Renal pelvis (tissue), 12 donors: Measurements from ENCODE around the gene RSPH6A. TPM values are rescaled to one million over a fixed set of nuclear protein-coding genes. Genes with fewer than 3 reads are reported as not detected.

ENCODE experiments used
- DNase-seq: peaks from one replicate; pipeline ENCODE4 v3.0.0-alpha.2; 2013
- long read RNA-seq, 16 experiments: transcript quantifications; one replicate each; lab custom pipeline, GENCODE V29; 2026
- polyA plus RNA-seq, 3 donors: library from polyadenylated mRNA; unstranded; fragments of 120-200 nt; gene quantifications; one replicate each; pipeline ENCODE4 v1.2.1, GENCODE V29; 2013; ENCODE audit not compliant: insufficient read length in 3 of 3

RSPH6A gene
- polyA plus RNA-seq: not detected
- long read RNA-seq, donor 1: 0 reads
- long read RNA-seq, donor 2: 0 reads
- long read RNA-seq, donor 3: 0 reads
- long read RNA-seq, donor 4: 0 reads
- long read RNA-seq, donor 5: 0 reads
- long read RNA-seq, donor 6: 0 reads
- long read RNA-seq, donor 7: 0 reads
- long read RNA-seq, donor 8: 0 reads
- long read RNA-seq, donor 9: 0 reads
- long read RNA-seq, donor 10: 0 reads
- long read RNA-seq, donor 11: 0 reads
- long read RNA-seq, donor 12: 0 reads
- long read RNA-seq, donor 13: 0 reads
- long read RNA-seq, donor 14: 0 reads
- long read RNA-seq, donor 15: 0 reads
- long read RNA-seq, donor 16: 0 reads

- no peak for DNase-seq
These were observed at the start of gene RSPH6A for GRCh38 chr19:45814851-45815480. RSPH6A (minus strand) TSS chr19:45815308; CDS start chr19:45815176, 132 bp downstream.

DNA sequence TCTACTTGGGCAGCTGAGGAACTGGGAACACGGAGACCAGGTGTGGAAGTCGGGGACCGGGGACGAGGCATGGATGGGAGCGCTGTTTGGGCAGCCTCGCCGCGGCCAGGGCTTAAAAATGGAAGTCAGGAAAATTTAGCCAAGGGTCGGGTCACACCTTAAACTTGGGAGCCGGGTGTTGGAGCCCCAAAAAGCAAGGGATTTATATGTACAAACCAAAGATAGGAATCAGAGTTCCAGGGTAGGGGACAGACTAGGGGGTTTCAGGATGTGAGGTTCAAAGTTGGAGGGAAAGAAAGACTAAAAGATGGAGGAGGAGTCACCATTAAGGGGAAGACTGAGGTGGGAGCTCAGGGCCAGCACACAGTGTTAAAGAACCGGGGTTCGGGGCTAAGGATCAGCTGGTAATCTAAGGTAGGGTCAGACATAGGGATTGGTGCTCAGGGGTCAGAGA, 49.5 kb upstream of the RSPH6A start:
- no peak for DNase-seq

DNA sequence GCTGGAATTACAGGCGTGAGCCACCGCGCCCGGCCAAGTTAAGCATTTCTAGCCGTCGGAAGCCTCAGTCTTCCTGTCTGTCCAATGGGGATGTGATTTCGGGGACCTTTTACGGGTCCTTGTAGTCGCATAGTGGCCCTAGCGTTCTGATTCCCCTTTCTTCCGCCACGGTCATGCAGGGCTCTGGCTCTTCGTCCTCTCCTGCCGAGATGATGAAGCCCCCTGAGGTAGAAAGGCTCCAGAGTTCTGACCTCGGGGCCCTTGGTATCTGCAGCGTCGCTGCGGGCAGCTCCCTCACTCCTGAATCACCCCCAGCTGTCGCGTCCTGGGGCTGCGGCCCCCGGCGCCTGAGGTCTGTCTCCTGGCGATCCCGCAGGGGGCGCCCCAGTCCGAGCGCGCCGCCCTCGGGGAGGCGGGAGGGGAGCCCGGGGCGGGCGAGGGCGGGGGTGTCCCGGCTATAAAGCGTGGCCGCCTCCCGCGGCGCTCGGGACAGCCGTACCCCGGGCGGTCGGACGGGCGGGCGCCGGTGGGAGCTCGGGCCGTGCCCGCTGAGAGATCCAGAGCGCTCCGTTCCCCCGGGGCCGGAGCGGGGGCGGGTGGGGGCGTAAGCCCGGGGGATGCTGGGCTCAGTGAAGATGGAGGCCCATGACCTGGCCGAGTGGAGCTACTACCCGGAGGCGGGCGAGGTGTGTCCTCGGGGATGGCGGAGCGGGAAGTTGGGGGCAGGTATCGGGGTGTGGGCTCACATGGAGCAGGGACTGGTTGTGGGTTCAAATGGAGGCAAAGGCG, 48.9 kb upstream of the RSPH6A start, which contains the start of gene FOXA3:
TSS of gene FOXA3 (plus strand) at position 487 of the 789 bp plus-strand sequence. CDS start at position 618, 131 bp downstream.
- DNase-seq: no peak

DNA sequence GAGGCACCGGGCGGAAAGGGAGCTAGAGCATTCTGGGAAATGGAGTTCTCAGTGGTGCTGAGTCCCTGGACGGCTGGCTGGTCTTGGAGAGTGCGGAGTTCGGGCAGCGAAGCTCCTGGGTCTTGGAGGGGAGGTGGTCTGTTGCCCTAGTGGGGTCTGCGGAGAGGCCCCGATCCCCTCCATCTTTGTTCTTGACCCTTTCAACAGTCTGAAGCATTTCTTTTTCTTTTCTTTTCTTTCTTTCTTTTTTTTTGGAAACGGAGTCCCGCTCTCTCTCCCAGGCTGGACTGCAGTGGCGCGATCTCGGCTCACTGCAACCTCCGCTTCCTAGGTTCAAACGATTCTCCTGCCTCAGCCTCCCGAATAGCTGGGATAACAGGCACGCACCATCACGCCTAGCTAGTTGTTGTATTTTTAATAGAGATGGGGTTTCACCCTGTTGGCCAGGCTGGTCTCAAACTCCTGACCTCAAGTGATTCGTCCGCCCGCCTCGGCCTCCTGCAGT, 48.3 kb upstream of the RSPH6A start:
- DNase-seq: no peak

- peak; percentile 99 for DNase-seq
These were observed 47.6 kb upstream of the RSPH6A start, which contains the start of gene SYMPK for GRCh38 chr19:45862564-45863334. SYMPK (minus strand) TSS chr19:45863147; CDS start chr19:45854495, 8,652 bp downstream.

DNA sequence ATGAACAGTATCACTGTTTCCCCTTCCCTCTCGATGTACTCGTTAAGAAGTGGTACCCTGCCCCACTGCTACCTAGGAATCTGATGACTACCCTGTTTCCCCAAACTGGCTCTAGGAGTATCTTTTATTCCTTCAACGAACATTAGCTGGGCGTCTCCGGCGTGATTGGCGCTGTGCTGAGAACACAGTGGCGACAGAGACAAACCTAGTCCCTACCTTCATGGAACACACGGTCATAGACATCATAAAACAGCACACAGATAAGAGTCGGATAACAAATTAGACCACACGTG, 47.1 kb upstream of the RSPH6A start:
- DNase-seq: no peak

DNA sequence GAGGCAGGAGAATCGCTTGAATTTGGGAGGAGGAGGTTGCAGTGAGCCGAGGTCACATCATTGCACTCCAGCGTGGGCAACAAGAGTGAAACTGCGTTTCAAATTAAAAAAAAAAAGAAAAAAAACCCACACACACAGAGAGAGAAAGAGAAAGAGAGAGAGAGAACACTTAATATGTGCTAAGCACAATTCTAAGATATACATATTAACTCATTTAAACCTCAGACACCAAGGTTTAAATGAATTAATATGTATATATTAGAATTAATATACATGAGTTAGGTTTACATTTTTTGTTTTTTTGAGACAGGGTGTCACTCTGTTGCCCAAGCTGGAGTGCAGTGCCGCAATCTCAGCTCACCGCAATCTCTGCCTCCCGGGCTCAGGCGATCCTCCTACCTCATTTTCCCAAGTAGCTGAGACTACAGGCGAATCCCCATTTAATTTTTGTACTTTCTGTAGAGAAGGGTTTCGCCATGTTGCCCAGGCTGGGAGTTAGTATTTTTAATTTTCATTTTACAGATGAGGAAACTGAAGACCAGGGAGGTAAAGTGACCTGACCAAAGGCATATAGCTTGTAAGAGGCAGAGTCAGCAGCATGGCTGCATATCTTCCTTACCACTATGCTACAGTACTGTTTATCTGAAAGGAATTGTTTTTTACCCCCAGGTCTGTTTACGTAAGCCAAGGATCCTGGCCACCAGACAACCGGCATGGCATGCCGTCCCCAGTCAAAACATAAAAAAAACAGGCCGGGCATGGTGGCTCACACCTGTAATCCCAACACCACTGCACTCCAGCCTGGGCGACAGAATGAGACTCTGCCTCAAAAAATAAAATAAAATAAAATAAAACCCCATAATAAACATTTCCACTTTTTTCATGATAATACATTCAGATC, 45.5 kb upstream of the RSPH6A start:
- DNase-seq: no peak

DNA sequence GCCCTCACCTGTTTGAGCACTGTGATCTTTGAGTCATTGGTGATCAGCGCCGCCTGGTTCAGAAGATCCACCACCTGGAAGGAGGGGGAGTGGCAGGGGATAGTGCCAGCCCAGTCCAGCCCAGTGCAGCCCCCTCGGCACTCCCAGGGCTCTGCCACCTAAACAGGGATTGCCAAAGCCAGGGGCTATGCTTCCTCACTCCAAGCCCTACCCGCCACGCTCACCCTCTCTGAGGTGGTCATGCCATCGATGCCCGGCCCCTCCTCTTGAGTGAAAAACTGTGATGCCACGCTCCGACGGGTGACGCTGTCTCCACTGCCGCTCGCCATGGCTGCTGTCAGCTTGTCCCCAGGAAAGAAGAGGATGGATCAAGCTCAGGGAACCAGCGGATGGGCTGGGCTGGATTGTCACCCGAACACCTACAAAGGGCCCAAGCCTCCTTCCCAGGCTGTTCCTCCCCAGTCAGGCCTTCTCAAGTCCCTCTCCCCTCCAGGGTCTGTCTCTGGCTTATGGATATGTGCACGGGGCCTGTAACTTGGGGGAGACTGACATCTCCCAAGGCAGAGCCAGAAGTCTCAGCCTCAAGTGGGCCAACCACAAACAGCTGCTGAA, 39.2 kb upstream of the RSPH6A start:
- no peak for DNase-seq

- DNase-seq: no peak
These were observed 37.9 kb upstream of the RSPH6A start for GRCh38 chr19:45852983-45853382.

GRCh38 chr19:45852145-45852750, 37.1 kb upstream of the RSPH6A start:
- DNase-seq: no peak

- no peak for DNase-seq
These were observed 33.8 kb upstream of the RSPH6A start for GRCh38 chr19:45848922-45849321.

DNA sequence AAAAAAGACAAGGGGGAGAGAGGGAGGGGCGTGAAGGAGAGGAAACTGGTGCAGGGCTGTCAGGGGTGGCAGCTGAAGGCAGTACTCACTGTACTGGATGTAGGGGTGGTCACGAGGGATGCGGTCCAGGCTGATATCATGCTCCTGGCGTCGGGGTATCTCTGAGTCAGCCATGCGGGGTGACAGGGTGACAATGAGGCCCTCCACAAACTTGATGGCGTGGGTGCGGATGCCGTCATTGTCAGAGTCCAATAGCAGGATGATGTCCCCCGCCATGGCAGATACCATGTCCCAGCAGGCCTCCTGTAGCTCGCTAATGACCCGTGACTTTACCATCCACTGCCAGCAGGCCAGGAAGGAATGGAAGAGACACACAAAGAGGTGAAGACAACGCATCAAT, 32.6 kb upstream of the RSPH6A start:
- DNase-seq: no peak

- no peak for DNase-seq
These were observed 27.1 kb upstream of the RSPH6A start for GRCh38 chr19:45842198-45842597.

DNA sequence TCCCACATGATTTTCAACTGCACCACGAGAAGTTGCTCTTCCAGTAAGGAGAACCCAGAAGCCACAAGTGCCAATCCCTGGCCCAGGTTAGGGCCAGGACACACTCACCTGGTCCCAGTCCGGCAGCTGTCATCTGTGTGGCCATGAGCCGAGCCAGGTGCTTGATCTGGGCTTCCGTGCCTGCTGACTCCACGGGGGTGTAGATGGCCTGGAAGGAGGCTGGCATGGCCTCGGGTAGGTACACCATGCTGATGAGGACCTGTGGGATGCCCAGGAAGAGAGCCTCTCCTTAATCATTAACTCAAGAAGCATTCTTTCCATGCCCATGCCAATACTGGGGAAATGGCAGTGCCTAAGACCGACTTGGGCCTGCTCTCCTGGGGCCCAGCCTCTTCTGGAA, 19.9 kb upstream of the RSPH6A start:
- DNase-seq: no peak

- DNase-seq: no peak
These were observed 13.8 kb upstream of the RSPH6A start for GRCh38 chr19:45828945-45829344.

DNA sequence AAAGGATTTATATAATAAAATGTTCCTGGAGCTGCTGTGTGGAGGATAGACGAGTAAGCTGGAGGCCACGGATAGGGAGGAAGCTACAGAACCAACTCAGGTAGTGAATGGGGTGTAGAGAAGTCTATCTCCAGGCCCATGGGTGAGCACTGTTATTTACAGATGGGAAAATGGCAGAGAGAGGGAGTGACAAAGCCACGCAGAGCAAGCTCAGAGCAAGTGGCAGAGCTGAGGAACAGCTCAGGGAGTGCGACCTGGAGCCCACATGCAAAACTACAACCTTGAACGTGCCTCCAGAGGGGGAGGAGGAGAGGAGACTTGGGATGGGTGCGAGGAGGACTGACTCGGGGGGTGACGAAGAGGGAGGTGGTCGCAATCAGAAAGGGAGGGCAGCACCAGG, 13.4 kb upstream of the RSPH6A start:
- no peak for DNase-seq

- DNase-seq: no peak
These were observed 12.5 kb upstream of the RSPH6A start for GRCh38 chr19:45827459-45828093.

- no peak for DNase-seq
These were observed 11.8 kb upstream of the RSPH6A start for GRCh38 chr19:45826934-45827333.
